ENCODE measurements around the gene LCLAT1.

GRCh38 chr2:30466216-30466615, 19.2 kb downstream of the LCLAT1 start:
- TF ChIP-seq EZH2 (IDR thresholded peaks at IDR 0.05), result no peak
- TF ChIP-seq CTCF (IDR thresholded peaks at IDR 0.05), result no peak
